K562 (cell line): ENCODE data around the gene TMEM63A. TPM values are rescaled to one million over a fixed set of nuclear protein-coding genes. Genes with fewer than 3 reads are reported as not detected.

ENCODE experiments used
- ASH1L ChIP-seq: fragments of 450-650 bp; IDR thresholded peaks from 2 replicates; pipeline ENCODE4 v1.6.1; 2018; ENCODE audit warnings: borderline replicate concordance, mild to moderate bottlenecking, low read depth; ENCODE audit not compliant: partially characterized antibody
- CREM ChIP-seq: IDR thresholded peaks from 2 replicates; pipeline ENCODE4 v1.6.1; 2014; ENCODE audit warnings: antibody characterized with exemption, low read depth
- E2F6 ChIP-seq, 2 experiments: IDR thresholded peaks; 2 replicates each; pipeline ENCODE4 v1.6.1; 2011; ENCODE audit warnings: borderline replicate concordance in 1 of 2, control low read depth in 1 of 2, low read depth in 1 of 2, low read length in 1 of 2, mild to moderate bottlenecking in 1 of 2, mixed read lengths in 1 of 2, moderate library complexity in 1 of 2; ENCODE audit not compliant: insufficient read depth in 1 of 2, insufficient read length in 1 of 2, poor library complexity in 1 of 2, severe bottlenecking in 1 of 2; ENCODE audit errors: extremely low read depth in 1 of 2
- EHMT2 ChIP-seq: fragments of 450-650 bp; IDR thresholded peaks from 2 replicates; pipeline ENCODE4 v1.6.1; 2018; ENCODE audit warnings: antibody characterized with exemption
- HOXB6 ChIP-seq: fragments of 250-450 bp; sonication (Bioruptor Pico); IDR thresholded peaks from 2 replicates; pipeline ENCODE4 v1.5.1; 2022; ENCODE audit warnings: mild to moderate bottlenecking, borderline replicate concordance
- MAFK ChIP-seq: IDR thresholded peaks from 2 replicates; pipeline ENCODE4 v1.6.1; 2011; ENCODE audit warnings: low read length, improper control_type of control experiment
- MBD1 ChIP-seq: fragments of 250-450 bp; sonication (Bioruptor Pico); IDR thresholded peaks from 2 replicates; pipeline ENCODE4 v1.8.0; 2022; ENCODE audit warnings: inconsistent platforms
- MCM2 ChIP-seq: fragments of 450-650 bp; IDR thresholded peaks from 2 replicates; pipeline ENCODE4 v1.6.1; 2017; ENCODE audit warnings: low read depth, mild to moderate bottlenecking
- MTA2 ChIP-seq: fragments of 450-650 bp; IDR thresholded peaks from 2 replicates; pipeline ENCODE4 v1.6.1; 2016; ENCODE audit warnings: low read depth
- NR2C1 ChIP-seq, 2 experiments: fragments of 450-650 bp; IDR thresholded peaks; 2 replicates each; pipeline ENCODE4 v1.6.1; 2017; ENCODE audit warnings: mild to moderate bottlenecking in 2 of 2, antibody characterized with exemption in 1 of 2, inconsistent platforms in 1 of 2, missing compliant biosample characterization in 1 of 2, missing genetic modification characterization in 1 of 2
- POU5F1 ChIP-seq: fragments of 150-350 bp; IDR thresholded peaks from 2 replicates; pipeline ENCODE4 v1.6.1; 2014; ENCODE audit warnings: borderline replicate concordance, low read length, low read depth, mild to moderate bottlenecking; ENCODE audit not compliant: partially characterized antibody
- RBM39 ChIP-seq: fragments of 200-400 bp; formaldehyde crosslinking; optimal IDR thresholded peaks from 2 replicates; pipeline ENCODE3; 2018; ENCODE audit warnings: low read depth, low read length
- TAF9B ChIP-seq: fragments of 450-650 bp; IDR thresholded peaks from 2 replicates; pipeline ENCODE4 v1.6.1; 2018; ENCODE audit warnings: mild to moderate bottlenecking; ENCODE audit not compliant: partially characterized antibody
- XRCC5 ChIP-seq: fragments of 200-400 bp; formaldehyde crosslinking; IDR thresholded peaks from 2 replicates; pipeline ENCODE4 v1.6.1; 2017; ENCODE audit warnings: low read depth, mild to moderate bottlenecking, low read length
- ZNF324 ChIP-seq: fragments of 250-450 bp; sonication (Bioruptor Pico); IDR thresholded peaks from 2 replicates; pipeline ENCODE4 v1.4.0; 2020; ENCODE audit warnings: mild to moderate bottlenecking
- ZNF41 ChIP-seq: fragments of 250-450 bp; sonication (Bioruptor Pico); conservative IDR thresholded peaks from 2 replicates; pipeline ENCODE4 v1.4.0; 2020; ENCODE audit warnings: mild to moderate bottlenecking
- ZNF444 ChIP-seq: fragments of 250-450 bp; sonication (Bioruptor Pico); IDR thresholded peaks from 2 replicates; pipeline ENCODE4 v1.4.0; 2020; ENCODE audit warnings: mild to moderate bottlenecking, moderate library complexity
- ZNF551 ChIP-seq: fragments of 250-450 bp; sonication (Bioruptor Pico); IDR thresholded peaks from 2 replicates; pipeline ENCODE4 v1.5.0; 2021; ENCODE audit warnings: mild to moderate bottlenecking, moderate library complexity
- ZNF57 ChIP-seq: fragments of 450-650 bp; formaldehyde crosslinking; IDR thresholded peaks from 2 replicates; pipeline ENCODE4 v1.4.0; 2020; ENCODE audit warnings: mild to moderate bottlenecking, moderate library complexity
- polyA plus RNA-seq, 8 experiments: library from polyadenylated mRNA; depleted of rRNA in 4 of 8; stranded (reverse) in 5 of 8; unstranded in 3 of 8; fragments of >200 nt; fragmentation: Nextera tagmentation in 2 of 8; fragmentation: Illumina TruSeq in 1 of 8; extraction: Ambion mirVana in 2 of 8; extraction: Trizol in 1 of 8; gene quantifications; 2 replicates each; pipeline versions ENCODE4 v1.2.1 to v1.2.3, GENCODE V29; 2011 to 2014; ENCODE audit warnings: inconsistent platforms in 1 of 8, missing spikeins in 1 of 8
- total RNA-seq, 7 experiments: library from RNA; depleted of rRNA in 6 of 7; stranded (reverse); fragments of >200 nt in 6 of 7; fragmentation: Illumina TruSeq in 2 of 7; extraction: Trizol in 2 of 7; gene quantifications; 2 replicates each; pipeline versions ENCODE4 v1.2.1 to v1.2.3, GENCODE V29; 2011 to 2021; ENCODE audit warnings: low replicate concordance in 1 of 7
- TF ChIP-seq, protein P1 (sequence below): fragments of 450-650 bp; formaldehyde crosslinking; IDR thresholded peaks from 2 replicates; pipeline ENCODE4 v1.4.0; 2020; ENCODE audit warnings: mild to moderate bottlenecking, moderate library complexity
- TF ChIP-seq, protein P2 (sequence below): sonication (generic); formaldehyde crosslinking; IDR thresholded peaks from 2 replicates; pipeline ENCODE4 v1.8.0; 2022; ENCODE audit warnings: mild to moderate bottlenecking, missing genetic modification reagents

TMEM63A gene
- total and polyA plus RNA-seq, 9 of the 15 experiments (the other 6 are each of a cell fraction or from before 2014, with no cell fraction given) = 2.0 to 54.6 (median 17.5) TPM

DNA sequence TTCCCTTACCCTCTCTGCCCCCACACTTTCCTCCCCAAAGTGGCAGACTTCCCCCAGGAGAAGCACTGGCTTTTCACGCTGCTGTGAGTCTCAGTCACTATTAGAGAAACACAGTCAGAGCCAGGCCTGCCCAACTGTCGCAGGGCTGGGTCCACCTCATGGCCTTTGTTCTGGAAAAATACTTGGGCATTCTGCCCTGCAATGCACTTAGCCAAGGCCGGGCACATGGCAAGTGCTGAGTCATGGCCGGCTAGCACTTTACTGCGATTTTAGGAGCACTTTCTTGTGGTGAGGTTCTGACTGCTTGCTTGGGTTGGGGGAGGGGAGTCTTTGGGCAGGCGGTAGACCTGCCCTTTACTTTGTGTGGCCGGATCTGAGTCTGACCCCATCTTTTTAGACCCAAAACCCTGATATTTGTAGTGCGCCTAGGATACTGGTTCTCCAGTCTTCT lies 64.5 kb downstream of the TMEM63A start (continued):
- TF ChIP-seq MBD1 (CRISPR knock-in tag) = no peak
- TF ChIP-seq CREM = no peak
- peak in 1 of 2 experiments; percentile 45 for TF ChIP-seq E2F6 (IDR thresholded peaks at IDR 0.05; ENCODE audit: borderline replicate concordance in 1 of 2, extremely low read depth in 1 of 2, insufficient read depth in 1 of 2, insufficient read length in 1 of 2, low read depth in 1 of 2, low read length in 1 of 2, poor library complexity in 1 of 2, severe bottlenecking in 1 of 2)
- TF ChIP-seq ZNF444 (CRISPR knock-in tag) = no peak
- TF ChIP-seq TAF9B = no peak
- TF ChIP-seq, protein P1, sequence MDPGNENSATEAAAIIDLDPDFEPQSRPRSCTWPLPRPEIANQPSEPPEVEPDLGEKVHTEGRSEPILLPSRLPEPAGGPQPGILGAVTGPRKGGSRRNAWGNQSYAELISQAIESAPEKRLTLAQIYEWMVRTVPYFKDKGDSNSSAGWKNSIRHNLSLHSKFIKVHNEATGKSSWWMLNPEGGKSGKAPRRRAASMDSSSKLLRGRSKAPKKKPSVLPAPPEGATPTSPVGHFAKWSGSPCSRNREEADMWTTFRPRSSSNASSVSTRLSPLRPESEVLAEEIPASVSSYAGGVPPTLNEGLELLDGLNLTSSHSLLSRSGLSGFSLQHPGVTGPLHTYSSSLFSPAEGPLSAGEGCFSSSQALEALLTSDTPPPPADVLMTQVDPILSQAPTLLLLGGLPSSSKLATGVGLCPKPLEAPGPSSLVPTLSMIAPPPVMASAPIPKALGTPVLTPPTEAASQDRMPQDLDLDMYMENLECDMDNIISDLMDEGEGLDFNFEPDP = no peak
- TF ChIP-seq EHMT2 = no peak
- TF ChIP-seq HOXB6 (CRISPR knock-in tag) = no peak
- no peak for TF ChIP-seq ZNF324 (CRISPR knock-in tag)
- no peak for TF ChIP-seq ZNF57 (CRISPR knock-in tag)
- no peak for TF ChIP-seq POU5F1
- no peak for TF ChIP-seq ASH1L
- TF ChIP-seq, protein P2, sequence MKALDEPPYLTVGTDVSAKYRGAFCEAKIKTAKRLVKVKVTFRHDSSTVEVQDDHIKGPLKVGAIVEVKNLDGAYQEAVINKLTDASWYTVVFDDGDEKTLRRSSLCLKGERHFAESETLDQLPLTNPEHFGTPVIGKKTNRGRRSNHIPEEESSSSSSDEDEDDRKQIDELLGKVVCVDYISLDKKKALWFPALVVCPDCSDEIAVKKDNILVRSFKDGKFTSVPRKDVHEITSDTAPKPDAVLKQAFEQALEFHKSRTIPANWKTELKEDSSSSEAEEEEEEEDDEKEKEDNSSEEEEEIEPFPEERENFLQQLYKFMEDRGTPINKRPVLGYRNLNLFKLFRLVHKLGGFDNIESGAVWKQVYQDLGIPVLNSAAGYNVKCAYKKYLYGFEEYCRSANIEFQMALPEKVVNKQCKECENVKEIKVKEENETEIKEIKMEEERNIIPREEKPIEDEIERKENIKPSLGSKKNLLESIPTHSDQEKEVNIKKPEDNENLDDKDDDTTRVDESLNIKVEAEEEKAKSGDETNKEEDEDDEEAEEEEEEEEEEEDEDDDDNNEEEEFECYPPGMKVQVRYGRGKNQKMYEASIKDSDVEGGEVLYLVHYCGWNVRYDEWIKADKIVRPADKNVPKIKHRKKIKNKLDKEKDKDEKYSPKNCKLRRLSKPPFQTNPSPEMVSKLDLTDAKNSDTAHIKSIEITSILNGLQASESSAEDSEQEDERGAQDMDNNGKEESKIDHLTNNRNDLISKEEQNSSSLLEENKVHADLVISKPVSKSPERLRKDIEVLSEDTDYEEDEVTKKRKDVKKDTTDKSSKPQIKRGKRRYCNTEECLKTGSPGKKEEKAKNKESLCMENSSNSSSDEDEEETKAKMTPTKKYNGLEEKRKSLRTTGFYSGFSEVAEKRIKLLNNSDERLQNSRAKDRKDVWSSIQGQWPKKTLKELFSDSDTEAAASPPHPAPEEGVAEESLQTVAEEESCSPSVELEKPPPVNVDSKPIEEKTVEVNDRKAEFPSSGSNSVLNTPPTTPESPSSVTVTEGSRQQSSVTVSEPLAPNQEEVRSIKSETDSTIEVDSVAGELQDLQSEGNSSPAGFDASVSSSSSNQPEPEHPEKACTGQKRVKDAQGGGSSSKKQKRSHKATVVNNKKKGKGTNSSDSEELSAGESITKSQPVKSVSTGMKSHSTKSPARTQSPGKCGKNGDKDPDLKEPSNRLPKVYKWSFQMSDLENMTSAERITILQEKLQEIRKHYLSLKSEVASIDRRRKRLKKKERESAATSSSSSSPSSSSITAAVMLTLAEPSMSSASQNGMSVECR (CRISPR knock-in tag) = 0 out of 2 replicates have a peak, but pooled peaks have one; percentile 57
- no peak for TF ChIP-seq RBM39
- TF ChIP-seq MAFK = peak; percentile 87
- TF ChIP-seq ZNF551 (CRISPR knock-in tag) = no peak
- TF ChIP-seq ZNF41 = no peak
- TF ChIP-seq MCM2 = no peak
- TF ChIP-seq MTA2 = no peak
- no peak for TF ChIP-seq NR2C1 (IDR thresholded peaks at IDR 0.05)
- TF ChIP-seq NR2C1 (tag; IDR thresholded peaks at IDR 0.05) = no peak
- TF ChIP-seq XRCC5 = no peak
